ENCODE data around the gene CFDP1.

DNA sequence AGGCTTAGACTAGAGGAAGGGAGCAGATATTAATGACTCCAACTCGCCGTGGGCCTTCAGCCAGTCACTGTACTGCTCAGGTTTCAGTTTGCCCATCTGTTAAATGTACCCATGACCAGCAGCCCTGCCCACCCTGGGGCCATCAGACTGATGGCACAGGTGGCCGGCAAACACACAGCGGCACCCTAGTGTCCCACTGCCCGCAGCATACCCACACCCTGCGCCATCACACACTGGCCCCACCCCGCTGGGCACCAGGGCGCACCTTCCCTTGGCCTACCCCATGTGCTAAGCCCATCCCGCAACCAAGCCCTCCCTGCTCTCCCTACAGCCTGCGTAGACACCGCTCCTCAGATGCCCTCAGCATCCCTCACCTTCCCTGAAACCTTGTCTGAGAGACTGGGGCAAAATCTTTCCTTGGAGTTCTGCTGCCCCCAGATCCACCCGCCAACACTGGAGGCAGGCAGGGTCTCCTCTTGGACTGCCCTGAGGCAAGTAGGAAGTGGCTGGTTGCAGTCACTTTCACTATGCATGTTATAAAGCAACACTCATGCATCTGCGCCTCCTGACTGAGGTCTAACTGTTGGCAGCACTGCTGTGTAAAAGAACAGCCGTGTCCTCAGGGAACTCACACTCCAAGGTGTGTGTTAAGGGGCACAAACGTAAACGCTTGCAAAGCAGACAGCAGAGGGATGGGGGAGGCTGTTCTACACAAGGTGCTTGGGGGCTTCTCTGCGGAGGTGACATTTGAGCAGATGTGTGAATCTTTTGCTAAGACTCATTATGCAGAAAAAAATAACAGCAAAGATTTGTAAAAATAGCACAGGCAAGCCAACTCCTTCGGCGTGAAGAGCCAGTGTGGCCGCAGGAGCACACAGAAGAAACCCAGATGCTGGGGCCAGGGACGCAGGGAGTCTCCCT is 175.2 kb downstream of the CFDP1 start:
- TF ChIP-seq, protein P1, sequence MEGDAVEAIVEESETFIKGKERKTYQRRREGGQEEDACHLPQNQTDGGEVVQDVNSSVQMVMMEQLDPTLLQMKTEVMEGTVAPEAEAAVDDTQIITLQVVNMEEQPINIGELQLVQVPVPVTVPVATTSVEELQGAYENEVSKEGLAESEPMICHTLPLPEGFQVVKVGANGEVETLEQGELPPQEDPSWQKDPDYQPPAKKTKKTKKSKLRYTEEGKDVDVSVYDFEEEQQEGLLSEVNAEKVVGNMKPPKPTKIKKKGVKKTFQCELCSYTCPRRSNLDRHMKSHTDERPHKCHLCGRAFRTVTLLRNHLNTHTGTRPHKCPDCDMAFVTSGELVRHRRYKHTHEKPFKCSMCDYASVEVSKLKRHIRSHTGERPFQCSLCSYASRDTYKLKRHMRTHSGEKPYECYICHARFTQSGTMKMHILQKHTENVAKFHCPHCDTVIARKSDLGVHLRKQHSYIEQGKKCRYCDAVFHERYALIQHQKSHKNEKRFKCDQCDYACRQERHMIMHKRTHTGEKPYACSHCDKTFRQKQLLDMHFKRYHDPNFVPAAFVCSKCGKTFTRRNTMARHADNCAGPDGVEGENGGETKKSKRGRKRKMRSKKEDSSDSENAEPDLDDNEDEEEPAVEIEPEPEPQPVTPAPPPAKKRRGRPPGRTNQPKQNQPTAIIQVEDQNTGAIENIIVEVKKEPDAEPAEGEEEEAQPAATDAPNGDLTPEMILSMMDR (IDR thresholded peaks at IDR 0.05; ENCODE audit: low read depth, low read length): no peak
- no peak for TF ChIP-seq EZH2phosphoT487 (IDR thresholded peaks at IDR 0.05; ENCODE audit: low read depth)

Measured in OCI-LY3 (cell line).